Stimulated activated CD4-positive, alpha-beta T cell treated with anti-CD3 and anti-CD28 coated beads, Interleukin-15, amount 100 ng/mL, for 1 hour (primary cell): ENCODE measurements around the gene HEMK1.
A peak's percentile ranks its signal among the peaks of the same experiment; 100 is the strongest.

Experiments used
- DNase-seq, 2 donors: peaks; one replicate each; pipeline ENCODE4 v3.0.0-alpha.2; 2020; ENCODE audit warnings: low read depth in 1 of 2, low spot score in 1 of 2

The HEMK1 gene

DNA sequence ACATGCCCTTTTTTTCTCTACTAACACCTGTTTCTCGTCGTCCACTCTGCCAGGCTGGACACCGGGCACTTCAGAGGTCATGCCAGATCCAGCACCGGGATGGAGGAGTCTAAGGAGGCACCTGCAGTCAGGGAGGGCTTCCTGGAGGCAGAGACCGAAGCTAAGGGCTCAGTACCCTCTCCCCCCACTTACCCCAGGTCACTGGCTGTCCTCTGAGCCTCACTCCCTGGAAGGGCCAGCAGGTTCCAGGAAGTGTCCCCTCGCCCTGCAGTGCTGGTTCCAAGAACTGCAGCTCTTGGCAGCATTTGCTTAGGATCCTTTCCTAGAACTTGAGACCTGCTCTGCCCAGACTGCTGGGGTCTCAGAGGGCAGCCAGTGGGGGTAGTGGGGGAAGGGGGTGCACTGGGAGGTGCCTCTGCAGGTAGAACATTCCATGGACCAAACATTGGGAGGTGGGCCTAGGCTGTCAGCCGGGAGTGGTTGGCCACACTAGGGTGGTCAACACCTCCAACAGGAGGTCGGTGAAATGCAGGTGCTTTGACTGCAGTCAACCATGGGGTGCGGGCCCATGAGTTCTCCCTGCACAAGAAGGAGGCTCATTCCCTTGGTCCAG lies 30.9 kb downstream of the HEMK1 start:
- no peak for DNase-seq

DNA sequence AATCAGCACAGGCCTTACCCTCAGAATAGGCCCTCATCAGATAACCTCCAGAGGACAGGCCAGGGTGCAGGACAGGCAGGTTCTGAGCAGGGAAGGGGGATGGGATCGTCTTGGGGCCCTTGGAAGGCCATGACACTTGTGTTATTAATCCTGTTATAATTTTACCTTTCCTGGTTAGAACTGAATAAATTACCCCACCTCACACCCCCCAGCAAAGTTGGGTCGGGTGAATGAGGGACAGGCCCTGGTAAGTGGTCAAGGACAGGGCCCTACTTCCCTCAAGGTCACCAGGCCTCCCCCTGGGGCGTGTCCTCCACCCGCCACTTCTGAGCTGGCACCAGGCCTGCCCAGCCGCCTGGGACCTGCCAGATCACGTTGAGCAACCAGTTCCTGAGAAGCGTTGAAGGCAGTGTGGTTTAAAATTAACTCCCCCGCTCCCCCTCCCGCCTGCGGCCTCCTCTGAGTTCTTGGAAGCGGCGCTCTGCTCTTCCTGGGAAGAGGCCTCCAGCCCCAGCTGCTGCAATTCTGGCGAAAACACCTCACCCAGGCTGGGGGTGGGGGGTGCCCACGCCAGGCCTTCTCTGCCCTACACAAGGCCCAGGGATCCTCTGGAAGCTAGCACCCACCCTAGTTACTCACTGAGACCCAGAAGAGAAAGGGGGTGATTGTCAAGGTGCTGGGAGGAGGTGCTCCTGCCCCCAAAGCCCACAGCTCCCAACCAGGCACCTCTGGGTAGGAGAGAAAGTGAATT lies 31.7 kb downstream of the HEMK1 start:
- peak; percentile 80 to 81 for DNase-seq

DNA sequence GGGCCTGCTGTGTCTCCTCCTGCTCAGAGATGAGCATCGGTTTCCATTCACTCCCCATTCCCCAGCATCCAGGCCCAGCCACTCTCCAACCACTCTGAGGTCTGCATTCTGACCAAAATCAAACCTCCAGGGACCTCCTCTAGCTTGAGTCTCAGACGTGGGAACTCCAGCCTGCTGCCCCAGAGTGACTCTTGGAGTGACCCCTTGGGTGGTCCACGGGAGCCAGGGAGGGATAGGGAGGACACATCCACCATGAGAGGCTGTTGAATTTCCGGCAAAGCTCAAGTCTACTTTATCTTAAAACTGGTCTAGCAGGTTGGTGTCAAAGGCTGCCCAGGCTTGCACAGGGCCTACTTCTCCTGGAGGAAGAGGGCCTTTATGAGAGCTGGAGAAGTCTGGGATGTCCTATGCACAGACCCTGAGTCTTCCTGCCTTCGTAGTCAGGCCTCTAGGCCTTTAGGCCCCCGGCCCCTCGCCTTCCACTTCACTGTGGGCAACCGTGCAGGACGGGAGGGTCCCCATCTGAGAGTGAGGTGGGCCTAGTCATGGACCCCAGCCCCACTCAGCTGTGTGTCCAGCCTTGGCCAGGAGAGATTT lies 33.4 kb downstream of the HEMK1 start:
- DNase-seq = no peak

DNA sequence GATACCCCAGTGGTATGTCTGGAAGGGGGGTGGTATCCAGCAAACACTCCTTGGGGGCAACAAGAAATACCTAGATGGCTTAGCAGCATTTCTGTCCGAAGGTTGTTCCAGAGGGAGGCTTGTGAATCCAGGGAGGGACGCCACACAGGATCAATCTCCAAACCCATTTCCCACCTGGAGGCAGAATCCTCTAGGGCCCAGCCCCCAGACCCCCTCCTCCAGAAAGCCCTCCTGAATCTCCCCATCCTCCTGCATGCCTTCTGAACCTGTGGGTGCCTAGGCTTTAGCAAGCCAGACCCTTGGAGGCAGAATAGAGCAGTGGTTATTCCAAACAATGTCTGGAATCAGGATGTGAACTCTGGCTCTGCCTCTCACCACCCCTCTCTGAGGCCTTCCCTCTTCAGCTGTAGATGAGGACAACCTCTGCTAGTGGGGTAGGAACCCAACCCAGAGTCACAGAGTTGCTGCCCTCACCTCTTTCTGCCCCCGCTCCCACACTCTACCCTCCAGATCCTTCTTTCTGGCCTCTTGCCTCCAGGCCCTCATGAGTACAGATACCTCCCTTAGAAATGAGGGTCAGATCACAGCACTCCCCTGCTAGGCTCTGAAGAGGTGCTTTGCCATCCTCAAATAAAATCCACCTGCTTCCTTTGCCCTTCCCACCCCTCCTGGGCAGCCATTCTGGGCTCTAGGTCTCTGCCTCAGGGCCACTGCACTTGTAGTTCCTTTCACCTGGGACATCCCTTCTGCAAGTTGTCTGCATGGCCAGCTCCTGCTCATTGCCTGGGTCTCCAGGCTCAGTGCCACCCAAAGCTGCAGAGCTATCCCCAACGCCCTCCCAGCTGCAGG lies 34.2 kb downstream of the HEMK1 start:
- DNase-seq = no peak

DNA sequence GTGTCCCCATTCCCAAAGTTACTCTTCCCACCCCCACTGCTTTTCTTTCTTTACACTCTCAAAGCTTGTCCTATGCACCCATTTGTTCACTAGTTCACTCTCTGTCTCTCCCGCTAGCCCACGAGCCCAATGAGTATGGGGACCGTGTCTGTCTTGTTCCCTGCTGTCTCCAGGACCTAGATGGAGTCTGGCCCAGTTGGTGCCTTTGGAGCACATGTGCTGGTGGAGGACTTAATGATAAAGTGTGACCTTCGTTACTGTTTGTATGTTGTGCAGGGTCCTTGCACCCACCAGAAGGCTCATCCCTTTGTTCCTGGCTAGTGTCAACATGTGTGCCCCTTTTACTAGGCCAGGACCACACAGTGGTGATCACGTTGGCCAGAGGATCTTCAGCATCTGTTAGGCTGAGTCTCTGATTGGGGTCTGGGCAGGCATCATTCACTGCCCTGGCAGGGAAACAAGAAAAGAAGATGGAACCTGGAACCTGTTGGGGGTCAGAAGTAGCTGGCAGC lies 34.8 kb downstream of the HEMK1 start:
- DNase-seq = no peak

DNA sequence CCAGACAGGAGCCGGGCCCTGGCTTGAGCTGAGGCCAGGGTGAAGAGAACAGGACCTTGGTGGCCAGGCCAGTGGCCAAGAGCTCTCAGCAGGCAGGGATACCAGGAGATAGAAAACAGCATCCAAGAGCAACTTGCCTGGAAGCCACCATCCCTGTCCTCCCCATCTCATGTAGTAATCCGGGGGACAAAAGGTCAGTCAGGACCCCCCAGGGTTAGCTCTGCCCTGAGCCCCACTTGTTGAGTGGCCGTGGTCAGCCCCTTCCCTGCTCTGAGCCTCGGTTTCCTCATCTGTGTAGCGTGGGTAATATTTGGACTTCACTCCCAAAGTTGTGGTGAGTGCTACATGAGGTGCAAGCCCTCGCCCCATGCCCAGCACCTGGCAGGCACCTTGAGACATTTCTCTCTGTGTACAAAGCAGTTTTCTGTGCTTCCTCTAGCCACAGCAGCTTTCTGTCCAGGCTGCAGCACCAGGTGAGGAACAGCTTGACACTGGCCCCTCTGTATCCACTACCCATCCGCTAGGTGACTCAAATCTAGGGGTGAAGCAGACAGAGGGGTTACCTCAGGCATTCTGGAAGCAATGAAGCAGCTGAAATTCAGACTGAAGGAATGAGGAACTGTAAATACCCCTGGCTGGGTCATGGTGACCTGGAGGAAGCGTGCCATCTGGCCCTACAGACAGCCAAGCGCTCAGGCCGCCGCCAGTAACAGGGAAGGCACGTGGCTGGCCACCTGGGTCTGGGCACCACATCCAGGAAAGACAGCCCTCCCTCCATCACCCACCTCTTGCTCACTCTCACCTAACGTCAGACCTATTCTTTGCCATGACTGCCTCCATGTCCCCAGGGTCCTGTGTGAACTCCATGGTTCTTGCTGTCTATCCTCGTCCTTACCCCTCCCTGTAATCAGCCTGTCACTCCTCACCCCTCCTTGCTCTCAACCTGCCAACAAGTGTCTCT lies 35.6 kb downstream of the HEMK1 start:
- no peak for DNase-seq

DNA sequence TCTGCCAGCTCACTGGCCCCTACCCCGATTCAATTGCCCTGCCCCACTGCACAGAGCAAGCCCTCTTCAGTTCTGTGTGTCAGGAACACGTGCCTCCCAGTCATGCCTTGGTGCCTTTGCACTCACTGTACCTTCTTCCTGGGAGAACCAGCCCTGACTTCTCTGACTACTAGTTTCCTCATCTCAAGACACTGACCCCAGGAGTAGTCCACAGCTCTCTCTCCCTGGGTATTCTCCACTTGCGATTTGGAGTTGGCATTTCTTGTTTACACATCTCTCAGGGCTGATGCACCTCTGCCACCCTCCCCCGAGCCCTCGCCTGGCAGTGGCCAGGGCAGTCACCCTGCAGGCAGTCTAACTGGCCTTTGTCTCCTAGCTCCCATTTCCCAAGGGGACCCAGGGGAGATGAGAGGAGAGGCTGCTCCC lies 36.6 kb downstream of the HEMK1 start:
- DNase-seq = no peak

DNA sequence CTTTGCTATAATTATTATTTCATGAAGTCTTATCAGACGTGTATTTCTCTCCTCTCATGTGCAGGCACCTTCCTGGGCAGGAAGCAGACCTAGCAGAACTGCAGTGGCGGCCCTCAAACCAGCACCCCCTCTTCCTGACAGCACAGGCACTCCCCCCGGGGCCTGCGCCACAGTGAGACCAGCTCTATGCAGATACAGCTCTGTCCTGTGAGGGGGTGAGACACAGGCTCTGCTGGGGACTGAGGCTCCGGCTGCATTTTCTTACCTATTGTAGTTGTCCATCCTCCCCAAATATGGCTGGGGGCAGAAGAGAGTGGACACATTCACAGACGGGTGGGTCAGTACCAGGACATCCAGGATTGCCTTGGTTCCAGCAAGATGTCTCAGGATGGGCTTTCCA lies 37.3 kb downstream of the HEMK1 start:
- DNase-seq = no peak

DNA sequence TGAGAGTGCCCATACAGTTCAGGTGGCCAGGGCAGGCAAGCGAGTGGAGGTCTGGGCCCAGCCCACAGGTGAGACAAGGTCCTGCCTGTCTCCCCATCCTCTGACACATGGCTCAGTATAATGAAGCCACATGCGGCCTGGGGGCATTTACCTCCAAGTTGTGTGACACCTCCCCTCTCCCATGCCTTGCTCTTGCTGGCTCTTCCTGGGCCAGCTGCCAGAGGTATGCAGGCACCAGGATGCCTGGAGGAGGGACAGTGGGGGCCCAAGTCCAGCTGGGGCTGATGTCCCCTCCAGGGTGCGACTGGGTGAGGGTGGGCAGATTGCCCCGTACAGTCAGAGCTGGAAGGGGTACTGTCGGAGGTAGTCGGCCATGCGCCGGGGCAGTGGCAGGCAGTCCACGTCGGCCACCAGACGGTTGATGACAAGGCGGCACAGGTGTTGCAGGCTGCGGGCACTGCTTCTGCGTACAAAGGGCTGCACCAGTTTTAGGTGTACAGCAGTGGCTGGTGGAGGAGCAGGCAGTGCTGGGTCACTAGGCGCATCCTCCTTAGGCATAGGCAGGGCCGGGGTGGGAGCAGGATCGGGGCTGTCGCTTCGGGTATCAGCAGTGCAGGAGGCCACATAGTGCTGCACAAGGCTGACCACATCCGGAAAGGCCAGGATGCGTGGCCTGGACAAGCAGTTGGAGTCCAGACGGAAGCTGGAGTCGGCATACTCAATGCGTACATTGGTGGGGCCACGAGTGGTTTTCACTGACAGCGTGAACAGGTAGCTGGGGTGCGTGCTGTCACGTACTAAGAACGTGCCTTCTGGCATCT lies 38.2 kb downstream of the HEMK1 start:
- DNase-seq = no peak

DNA sequence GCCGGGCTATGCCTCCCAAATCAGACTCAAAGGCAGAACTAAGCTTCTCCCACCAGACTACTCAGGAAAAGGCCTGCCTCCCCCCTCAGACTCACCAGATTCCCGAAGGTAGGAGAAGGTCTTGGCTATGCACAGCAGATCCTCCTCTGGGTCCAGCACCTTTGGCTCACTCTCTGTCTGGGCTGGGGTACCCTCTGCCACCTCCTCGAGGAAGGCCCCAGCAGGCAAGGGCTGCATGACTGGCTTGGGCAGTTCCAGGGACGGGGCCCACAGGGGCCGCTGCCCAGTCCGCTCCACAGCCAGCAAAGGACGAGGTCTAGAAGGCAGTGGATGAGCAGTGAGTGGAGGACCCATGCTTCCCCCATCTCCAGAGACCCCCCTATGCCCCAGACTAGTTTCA lies 39.0 kb downstream of the HEMK1 start:
- no peak for DNase-seq

DNA sequence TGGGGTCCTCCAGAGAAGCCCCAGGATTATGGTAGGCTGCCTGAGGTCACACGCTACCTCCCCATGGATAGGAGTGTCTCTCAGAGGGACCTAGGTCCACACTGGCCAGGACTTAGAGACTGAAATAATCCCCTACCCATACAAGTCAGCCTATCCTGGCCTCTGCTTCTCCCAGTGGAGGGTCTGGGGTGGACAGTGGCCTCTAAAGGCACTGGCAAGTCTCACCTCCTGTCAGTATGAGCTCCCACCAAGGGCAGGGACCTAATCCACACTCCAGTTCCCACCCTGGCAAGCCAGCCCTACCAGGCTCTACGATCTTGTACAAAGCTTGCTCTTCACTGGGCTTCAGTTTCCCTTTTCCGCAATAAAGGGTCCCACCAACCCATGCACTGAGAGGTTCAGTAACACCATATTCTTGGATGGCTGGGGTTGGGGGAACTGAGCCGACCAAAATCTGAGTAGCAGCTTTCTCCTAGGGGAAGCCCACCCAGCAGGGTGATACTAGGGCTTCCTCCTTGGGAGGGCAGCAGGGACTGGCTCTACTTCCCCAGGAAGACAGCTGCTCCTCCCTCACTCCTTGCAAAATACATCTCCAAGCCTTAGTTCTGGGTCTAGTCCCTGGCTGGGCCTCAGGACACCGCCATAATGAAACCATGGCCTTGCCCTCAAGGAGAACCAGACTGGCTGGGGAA lies 39.9 kb downstream of the HEMK1 start:
- DNase-seq = no peak

DNA sequence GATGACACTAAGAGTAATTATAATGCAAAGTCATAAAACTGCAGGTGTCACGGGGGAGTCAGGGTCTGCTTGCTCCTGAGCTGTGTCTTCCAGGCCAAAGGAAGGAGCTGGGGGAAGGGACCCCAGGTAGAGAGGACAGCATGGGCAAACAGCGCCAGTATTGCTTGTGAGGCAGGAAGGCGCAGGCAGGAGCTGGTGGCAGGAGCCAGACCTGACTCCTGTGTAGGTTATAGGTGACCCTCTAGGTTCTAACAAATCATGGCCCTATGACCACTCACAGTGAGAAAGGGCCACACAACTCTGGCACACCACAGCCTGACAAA lies 40.4 kb downstream of the HEMK1 start:
- peak in 1 of 2 donors; percentile 9 for DNase-seq

DNA sequence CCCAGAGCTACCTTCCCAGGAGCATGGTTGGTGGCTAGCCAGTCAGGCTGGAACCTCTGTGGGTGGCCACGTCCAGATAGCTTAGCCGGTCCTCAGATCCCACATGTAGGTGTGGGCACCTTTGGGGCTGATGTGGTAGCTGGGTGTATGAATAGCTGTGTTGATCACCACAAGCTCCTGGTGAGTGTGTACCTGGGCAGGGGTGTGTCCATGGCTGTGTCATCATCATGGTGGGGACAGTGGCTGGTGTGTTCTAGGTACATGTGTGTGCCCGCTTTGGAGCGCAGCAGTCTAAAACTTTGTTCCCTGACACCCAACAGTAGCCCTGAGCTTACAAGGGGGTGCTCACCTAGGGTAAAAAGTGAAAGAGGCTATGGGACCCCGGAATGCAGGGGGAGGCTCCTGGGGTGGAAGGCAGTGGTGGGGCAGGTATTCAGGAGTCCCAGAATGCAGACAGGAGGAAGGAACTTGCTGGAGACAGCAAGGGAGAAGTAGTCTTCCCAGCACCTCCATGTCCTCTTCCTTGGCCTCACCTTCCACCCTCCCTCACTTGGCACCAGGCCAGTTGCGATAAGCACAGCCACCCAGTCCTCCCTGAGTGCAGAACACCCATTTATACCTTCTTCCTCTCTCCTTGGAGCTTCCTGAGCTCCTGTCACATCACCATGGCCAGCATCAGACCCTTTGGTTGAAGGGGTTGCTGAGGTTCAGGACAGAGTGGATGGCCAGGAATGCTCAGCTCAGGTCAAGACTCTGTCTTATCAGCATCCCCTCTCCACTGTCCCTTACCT lies 41.1 kb downstream of the HEMK1 start:
- DNase-seq = peak in 1 of 2 donors; percentile 19

DNA sequence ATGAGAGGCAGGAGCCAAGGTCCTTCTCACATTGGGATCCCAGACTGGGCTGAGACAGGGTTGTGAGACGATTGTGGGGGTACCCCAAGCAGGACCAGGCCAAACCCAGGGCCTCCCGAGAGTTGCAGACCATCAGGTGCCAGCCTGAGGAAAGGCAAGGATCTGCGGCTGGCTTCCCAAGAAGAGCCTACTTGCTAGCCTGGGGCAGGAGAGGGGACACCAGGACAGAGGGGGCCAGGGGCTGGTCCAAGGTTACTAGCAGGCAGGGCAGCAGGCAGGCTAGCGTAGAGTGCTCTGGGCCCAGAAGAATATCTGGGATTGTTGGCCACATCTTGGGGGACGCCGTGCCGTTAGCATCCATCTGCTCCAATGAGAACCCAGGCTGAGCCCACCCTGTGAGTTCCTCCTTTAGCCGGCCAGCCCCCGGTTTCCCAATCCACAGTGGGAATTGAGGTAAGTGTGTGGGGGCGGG lies 41.7 kb downstream of the HEMK1 start:
- no peak for DNase-seq

DNA sequence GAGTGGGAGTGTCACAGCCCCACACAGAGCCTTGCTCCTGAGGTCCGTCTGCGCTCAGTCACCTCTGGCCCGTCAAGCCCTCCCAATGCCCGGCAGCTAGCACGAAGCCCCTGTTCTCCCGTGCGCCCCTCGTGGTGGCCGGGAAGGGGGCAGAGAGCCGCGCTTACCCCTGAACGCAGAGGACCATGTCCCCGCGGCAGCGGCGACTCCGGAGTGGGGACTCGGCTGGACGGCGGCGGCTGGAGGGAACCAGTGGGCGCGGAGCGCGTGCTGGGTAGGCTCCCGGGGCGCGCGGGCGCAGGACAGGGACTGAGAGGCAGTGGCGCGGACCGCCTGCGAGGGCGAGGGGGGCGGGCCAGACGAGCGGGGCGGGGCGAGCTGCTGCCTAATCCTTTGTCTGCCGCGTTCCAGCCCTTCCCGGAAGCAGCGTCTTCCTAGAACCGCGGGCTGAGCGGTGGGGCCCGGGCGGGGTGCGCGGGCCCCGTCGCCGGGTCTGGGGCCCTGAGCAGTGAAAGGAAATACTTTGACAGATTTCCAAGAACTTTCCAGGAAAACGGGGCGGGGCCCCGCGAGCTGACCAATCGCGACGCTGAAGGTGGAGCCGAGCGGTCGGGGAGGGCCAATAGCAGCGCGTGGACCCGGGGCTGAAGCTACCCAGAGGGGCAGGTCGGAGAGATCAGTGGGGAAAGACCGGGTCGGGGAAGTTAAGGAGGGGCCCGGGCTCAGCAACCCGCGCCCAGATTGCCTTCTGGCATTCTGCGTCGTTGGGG lies 42.3 kb downstream of the HEMK1 start, which contains the start of gene CISH:
TSS of gene CISH (minus strand) at position 311 of the 770 bp plus-strand sequence. CDS start at position 187, 124 bp downstream.
- peak; percentile 98 for DNase-seq

DNA sequence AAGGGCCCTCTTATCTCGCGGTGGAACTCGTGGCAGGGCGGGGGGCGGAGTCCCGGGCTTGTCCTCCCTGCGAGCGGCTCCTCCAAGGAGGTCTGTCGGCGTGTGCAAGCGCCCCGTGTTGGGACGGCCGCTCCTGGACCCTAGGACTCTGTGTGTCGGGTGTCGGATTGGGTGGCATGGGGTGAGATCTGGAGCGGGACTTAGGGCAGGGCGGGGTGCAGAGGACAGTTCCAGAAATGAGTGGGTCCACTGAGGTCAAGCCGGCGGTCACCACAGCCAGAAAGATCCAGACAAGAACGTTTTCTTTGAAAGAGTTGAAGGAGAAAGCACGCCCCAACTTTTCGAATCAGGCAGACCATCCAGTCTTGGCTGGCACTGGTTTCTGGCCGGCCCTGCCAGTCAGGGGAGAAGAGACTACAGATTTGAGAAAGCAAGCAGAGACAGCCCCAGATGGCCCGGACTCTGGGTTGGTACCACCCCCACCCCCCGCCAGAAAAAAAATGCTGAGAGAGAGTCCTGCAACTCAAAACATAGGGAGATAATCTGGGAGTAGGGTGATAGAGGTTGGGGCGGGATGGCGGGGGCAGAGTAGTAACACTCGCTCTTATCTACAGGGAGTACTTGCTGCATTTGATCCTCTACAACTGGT lies 43.0 kb downstream of the HEMK1 start:
- peak in 1 of 2 donors; percentile 11 for DNase-seq
